ENCODE measurements around the gene CCDC186.

DNA sequence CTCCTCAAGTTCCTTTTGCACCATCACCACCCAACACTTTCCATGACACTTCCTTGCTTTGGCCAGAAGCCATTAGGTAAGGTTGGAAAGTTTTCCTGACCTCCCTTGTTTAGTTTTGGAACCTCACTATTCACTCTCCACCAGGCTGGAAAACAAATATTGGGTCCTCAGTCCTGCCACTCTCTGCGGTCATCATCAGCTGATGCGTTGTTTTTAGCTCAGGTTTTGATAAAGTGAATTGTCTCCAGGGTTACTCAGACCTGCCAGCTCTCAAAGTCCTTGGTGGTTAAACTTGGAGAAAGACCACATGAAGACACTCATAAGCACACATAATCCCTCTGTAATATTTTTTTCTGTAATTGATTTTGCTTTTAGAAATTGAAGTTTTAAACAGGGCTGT lies 55.5 kb downstream of the CCDC186 start:
- TF ChIP-seq CTCF (IDR thresholded peaks at IDR 0.05) (no peak), ZFX (IDR thresholded peaks at IDR 0.05; ENCODE audit: borderline replicate concordance) (no peak)
